ENCODE results near the gene AKAP12.

AKAP12 gene

DNA sequence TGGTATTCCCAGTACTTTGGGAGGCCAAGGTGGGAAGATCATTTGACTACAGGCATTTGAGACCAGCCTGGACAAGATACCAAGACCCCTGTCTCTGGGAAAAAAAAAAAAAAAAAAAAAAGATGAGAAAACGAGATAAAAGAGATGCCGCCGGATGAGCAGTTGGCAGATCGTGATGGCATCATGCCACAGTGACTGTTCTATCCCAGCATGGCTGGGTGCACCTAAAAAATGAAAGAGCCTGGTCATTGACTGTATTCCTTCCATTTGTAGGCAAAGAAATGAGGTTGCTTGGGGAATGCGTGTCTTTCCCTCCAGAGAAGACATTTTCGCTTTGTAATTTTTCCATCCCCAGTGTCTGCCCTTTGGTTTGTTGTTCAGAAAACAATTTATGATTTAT is 12.9 kb downstream of the AKAP12 start:
- TF ChIP-seq, protein P1, sequence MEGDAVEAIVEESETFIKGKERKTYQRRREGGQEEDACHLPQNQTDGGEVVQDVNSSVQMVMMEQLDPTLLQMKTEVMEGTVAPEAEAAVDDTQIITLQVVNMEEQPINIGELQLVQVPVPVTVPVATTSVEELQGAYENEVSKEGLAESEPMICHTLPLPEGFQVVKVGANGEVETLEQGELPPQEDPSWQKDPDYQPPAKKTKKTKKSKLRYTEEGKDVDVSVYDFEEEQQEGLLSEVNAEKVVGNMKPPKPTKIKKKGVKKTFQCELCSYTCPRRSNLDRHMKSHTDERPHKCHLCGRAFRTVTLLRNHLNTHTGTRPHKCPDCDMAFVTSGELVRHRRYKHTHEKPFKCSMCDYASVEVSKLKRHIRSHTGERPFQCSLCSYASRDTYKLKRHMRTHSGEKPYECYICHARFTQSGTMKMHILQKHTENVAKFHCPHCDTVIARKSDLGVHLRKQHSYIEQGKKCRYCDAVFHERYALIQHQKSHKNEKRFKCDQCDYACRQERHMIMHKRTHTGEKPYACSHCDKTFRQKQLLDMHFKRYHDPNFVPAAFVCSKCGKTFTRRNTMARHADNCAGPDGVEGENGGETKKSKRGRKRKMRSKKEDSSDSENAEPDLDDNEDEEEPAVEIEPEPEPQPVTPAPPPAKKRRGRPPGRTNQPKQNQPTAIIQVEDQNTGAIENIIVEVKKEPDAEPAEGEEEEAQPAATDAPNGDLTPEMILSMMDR (IDR thresholded peaks at IDR 0.05; ENCODE audit: insufficient read depth, low read length, missing control alignments), result no peak
- no peak overlapping the region for H3K4me3 ChIP-seq (ENCODE audit: low read depth, low read length)
- DNase-seq (ENCODE audit: low read depth, low spot score), result no peak
- POLR2A ChIA-PET, result no interaction called here
- CTCF ChIA-PET, result no interaction called here

DNA sequence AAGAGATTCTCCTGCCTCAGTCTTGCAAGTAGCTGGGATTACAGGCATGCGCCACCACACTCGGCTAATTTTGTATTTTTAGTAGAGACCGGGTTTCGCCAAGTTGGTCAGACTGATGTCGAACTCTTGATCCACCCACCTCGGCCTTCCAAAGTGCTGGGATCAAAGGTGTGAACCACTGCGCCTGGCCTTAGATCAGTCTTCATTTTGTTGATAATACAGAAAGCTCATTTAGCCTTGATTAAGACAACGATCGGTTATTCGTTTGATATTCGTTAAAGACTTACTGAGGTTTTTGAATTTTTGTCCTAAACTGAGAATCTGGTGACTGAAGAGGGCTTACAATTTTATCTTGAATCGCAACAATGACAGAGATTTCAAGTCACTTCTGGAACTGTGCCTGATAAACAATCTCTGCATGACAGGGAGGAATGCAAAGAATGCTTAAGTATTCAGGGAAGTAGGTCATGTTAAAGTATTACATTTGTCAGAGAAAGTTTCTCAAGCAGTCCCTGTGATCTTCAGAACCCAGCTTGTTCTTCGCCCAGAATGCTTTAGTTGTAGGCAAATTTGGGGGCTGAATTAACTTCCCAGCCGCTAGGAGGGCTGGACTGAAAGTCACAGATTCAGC is 14.8 kb downstream of the AKAP12 start:
- H3K4me3 ChIP-seq (ENCODE audit: low read depth, low read length), result no peak overlapping the region
- TF ChIP-seq, protein P1 (IDR thresholded peaks at IDR 0.05; ENCODE audit: insufficient read depth, low read length, missing control alignments), result no peak
- DNase-seq (ENCODE audit: low read depth, low spot score), result no peak
- POLR2A ChIA-PET, result no interaction called here
- CTCF ChIA-PET, result interaction anchor here (1.0 to 1.1 kb wide), 2 partner anchors 13 to 70 kb away, joined by 3 to 4 read pairs; no protein-coding TSS in a partner anchor

DNA sequence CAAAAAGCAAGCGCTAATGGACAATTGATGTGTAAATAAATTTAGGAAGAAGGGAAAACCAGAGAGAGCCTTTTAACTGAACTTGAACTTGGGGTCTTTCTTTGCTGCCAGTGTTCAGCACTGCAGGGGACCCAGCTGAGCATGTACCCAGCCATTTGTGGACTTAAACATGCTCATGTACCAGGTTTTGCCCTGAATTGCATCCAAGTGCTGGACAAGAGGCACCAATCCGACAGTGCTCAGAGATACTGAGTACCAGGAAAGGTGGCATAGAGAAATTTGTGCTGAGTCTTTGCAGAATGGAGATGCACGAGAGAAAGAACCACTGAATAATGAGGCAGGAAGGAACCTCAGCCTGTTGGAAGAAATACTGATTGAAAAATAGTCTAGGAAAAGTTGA is 16.0 kb downstream of the AKAP12 start:
- DNase-seq (ENCODE audit: low read depth, low spot score), result no peak
- H3K4me3 ChIP-seq (ENCODE audit: low read depth, low read length), result no peak overlapping the region
- POLR2A ChIA-PET, result no interaction called here
- CTCF ChIA-PET, result no interaction called here
- TF ChIP-seq, protein P1 (IDR thresholded peaks at IDR 0.05; ENCODE audit: insufficient read depth, low read length, missing control alignments), result no peak

DNA sequence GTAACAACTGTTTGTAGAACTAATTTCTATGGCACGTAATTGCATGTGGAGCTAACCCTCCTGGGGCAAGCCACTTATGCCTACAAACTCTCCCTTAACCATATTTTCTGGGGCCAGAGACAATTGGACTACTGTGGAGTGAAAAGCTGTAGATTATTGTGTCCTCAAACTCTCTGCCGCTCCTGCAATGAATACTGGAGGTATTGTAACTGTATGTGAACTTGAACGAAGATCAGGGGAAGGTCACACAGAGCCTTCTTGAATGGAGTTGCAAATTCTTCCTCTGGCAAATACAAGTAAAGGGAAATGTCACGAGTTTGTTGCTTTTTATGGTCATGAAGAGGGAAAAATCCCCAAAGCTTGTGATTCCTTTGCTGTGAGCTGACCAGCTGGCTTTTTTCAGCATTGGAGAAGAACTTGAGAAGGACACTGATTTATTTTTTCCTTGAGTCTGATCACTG is 18.2 kb downstream of the AKAP12 start:
- H3K4me3 ChIP-seq (ENCODE audit: low read depth, low read length), result no peak overlapping the region
- TF ChIP-seq, protein P1 (IDR thresholded peaks at IDR 0.05; ENCODE audit: insufficient read depth, low read length, missing control alignments), result no peak
- no peak for DNase-seq (ENCODE audit: low read depth, low spot score)
- ChIA-PET CTCF (no interaction called here), POLR2A (interaction anchor here (1.3 kb wide), 1 partner anchor 18 kb away, joined by 3 read pairs; no protein-coding TSS in a partner anchor)

DNA sequence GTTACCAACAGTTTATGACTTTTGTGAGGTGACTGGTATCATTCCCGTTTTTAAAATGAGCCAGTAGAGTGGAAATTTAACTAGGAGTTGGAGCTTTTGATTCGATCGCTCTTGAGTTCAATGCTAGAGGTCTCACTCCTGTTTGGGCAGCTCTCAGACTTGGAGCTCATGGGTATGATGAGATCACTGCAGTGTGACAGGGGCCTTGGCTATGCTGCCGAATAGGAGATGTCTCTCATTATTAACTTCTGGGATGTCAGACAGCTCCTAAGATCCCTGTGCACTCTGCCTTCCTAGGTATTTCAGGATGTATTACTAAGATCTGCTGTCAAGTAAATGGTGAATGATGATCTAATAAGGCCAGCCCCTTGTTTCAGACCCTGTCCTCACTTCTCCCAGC is 20.4 kb downstream of the AKAP12 start:
- TF ChIP-seq, protein P1 (IDR thresholded peaks at IDR 0.05; ENCODE audit: insufficient read depth, low read length, missing control alignments), result no peak
- CTCF ChIA-PET, result no interaction called here
- DNase-seq (ENCODE audit: low read depth, low spot score), result no peak
- H3K4me3 ChIP-seq (ENCODE audit: low read depth, low read length), result no peak overlapping the region
- POLR2A ChIA-PET, result no interaction called here

DNA sequence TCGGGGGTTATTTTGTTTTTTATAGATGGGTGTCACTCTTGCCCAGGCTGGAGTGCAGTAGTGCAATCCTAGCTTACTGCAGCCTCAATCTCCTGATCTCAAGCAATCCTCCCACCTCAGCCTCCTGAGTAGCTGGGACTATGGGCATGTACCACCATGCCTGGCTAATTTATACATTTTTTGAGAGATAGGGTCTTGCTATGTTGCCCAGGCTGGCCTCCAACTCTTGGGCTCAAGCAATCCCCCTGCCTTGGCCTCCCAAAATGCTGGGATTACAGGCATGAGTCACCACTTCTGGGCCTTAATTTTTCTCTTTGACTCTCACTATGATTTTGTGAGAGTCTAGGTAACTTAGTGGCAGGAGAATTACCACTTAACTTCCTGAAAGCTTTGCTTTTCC is 23.3 kb downstream of the AKAP12 start:
- H3K4me3 ChIP-seq (ENCODE audit: low read depth, low read length), result no peak overlapping the region
- CTCF ChIA-PET, result interaction anchor here (0.9 to 1.3 kb wide), 2 partner anchors 12 to 61 kb away, joined by 3 read pairs; no protein-coding TSS in a partner anchor
- POLR2A ChIA-PET, result no interaction called here
- TF ChIP-seq, protein P1 (IDR thresholded peaks at IDR 0.05; ENCODE audit: insufficient read depth, low read length, missing control alignments), result no peak
- no peak for DNase-seq (ENCODE audit: low read depth, low spot score)

All from AG04449 (cell line).